ENCODE results near the gene EID2B.

Gene EID2B

DNA sequence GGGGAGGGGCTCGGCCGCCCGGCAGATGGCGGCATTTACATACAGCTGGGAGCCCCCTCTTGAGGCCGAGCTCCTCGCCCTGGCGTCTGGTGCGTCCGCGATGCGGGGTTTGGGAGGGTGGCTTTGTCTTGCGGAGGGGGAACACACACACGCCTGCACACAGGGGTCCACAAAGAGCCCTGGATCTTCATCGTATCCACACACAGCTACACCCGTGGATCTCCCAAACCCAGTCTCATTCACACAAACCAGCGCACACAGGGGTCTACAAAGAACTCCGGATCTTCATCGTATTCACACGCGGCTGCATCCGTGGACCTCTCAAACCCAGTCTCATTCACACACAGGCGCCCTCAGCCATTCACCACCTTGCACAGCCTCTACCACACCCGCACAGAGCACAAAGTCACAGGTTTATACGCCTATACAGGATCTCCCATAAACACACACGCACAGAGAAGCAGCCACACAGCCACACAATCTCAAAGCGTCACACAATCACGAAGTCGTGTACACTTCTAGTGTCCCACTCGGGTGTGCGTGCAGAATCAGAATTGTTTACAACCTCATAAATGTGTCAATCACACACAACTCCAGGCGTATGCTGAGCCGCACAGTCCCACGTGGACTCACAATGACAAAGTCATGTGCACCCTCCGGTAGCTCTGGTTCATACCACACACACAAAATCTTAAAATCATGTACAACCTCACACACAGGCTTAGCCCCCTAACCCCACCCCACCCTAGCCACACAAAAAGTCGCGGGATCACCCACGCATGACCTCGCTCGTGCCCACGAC, 34.5 kb downstream of the EID2B start:
- DNase-seq = peak; percentile 80 to 82

DNA sequence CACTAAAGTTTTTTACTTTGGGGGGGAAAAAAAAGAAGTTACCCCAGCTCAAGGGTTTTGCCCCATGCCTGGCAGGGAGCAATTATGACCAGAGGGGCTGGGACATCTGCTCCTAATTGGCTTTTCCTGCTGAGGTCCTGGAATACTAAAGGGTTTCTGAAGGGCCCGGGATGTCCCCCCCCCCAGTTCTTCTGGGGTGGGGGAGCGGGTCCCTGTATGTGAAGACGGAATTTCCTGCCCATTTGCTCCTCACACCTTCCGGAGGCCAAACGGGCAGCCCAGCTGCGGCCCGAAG, 35.0 kb downstream of the EID2B start:
- DNase-seq = peak; percentile 97 to 98

DNA sequence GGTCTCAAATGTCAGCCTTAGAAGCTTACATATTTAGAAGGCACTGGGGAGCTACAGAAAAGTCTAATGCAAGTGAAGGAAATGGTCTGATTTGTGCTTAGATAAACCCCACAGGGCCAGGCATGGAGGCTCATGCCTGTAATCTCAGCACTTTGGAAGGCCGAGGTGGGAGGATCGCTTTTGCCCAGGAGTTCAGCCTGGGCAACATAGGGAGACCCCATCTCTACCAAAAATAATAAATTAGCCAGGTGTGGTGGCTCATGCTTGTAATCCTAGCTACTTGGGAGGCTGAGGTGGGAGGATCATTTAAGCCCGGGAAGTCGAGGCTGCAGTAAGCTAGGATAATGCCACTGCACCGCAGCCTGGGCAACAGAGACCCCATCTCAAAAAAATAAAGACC, 36.6 kb downstream of the EID2B start:
- no peak for DNase-seq

- no peak for DNase-seq
These were observed 38.0 kb downstream of the EID2B start for GRCh38 chr19:39494661-39495060.

DNA sequence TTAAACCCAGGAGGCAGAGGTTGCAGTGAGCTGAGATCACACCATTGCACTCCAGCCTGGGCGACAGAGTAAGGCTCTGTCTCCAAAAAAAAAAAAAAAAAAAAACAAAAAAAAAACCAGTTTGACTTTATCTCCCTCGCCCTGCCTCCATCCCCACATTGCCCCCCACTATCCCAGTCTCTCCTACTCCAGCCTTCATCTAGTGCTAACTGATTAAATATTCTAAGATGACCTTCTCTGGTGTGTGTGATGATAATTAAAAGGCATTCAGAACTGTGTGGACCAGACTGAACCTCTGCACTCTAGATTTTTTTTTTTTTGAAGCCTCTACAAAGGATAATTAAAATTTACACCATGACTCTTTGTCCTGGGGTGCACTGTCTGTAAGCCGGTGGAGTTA, 39.9 kb downstream of the EID2B start:
- DNase-seq = no peak

- DNase-seq = no peak
These were observed 40.4 kb downstream of the EID2B start for GRCh38 chr19:39492225-39492624.

GRCh38 chr19:39489756-39490155, 42.9 kb downstream of the EID2B start:
- DNase-seq = no peak

- peak; percentile 100 for DNase-seq
These were observed 49.5 kb downstream of the EID2B start for GRCh38 chr19:39483141-39483540.

GRCh38 chr19:39481676-39482075, 51.0 kb downstream of the EID2B start:
- no peak for DNase-seq

DNA sequence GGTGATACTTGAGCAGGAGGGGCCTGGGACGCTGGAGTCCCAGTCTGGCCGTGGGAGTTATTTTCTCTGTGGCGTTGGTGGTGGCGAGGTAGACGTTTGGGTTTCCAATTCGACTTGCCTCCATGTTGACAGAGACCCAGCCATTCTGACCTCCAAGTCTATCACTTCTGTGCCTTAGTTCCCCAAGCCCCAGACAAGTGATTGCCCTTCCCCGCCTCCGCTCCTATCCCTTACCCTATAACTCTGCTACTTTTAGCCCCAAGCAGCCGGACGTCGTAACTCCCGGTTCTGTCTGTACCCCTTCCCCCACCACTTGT, 51.5 kb downstream of the EID2B start:
- DNase-seq = no peak

All from NCI-H524 (cell line).